CD4-positive, alpha-beta T cell treated with Interleukin-12 subunit alpha and Interleukin-12 subunit beta, for 1 hour (primary cell): Measurements from ENCODE around the gene MESP1.

Experiments
- DNase-seq: peaks from one replicate; pipeline ENCODE4 v3.0.0-alpha.2; 2020

Gene MESP1

DNA sequence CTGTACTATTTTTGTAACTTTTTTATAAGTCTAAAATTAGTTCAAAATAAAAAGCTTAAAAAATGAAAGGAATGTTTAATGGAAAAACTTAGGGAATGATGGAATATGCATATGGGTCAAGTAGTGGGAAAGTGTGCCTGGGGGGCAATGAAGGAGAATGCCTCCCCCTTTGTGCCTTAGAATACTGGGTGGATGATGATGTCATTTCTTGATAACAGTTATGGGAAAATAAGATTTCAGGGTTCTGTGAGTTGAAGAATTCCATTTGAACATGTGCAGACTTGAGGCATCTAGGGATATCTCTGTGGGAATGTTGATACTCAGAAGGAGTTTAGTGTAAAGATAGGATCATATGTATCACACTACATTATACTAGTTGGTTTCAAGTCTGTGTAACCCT lies 46.6 kb downstream of the MESP1 start:
- DNase-seq, result no peak
